IMR-90 (cell line): ENCODE data around the gene PAEP. TPM values are rescaled to one million over a fixed set of nuclear protein-coding genes. Genes with fewer than 3 reads are reported as not detected.

ENCODE experiments used
- ATAC-seq: fragments of 200-7000 bp; cut with Tn5 transposase; 2 replicates; pipeline ENCODE4 v1.9.1; 2020; ENCODE audit warnings: low read depth, mild to moderate bottlenecking, moderate library complexity
- BruUV-seq: library from RNA; stranded (reverse); fragments of 400-500 nt; replicated peaks from 2 replicates; lab custom pipeline; 2021; lab: Mats Ljungman, UMichigan
- CTCF ChIA-PET: fragments of 300-600 bp; formaldehyde crosslinking; extraction: SDS; loops from one replicate; lab custom pipeline; 2021; ENCODE audit warnings: antibody characterized with exemption; lab: Yijun Ruan, JAX
- POLR2A ChIA-PET: fragments of 300-600 bp; sonication (Branson Sonifier 250); formaldehyde crosslinking; loops from one replicate; lab custom pipeline; 2022; ENCODE audit warnings: antibody characterized with exemption; ENCODE audit not compliant: unreplicated experiment; lab: Charles Lee
- DNase-seq: peaks from one replicate; pipeline ENCODE4 v3.0.0; 2013
- H2AFZ ChIP-seq: replicated peaks from 2 replicates; pipeline ENCODE3; 2013; ENCODE audit warnings: low read length, mild to moderate bottlenecking; ENCODE audit not compliant: poor library complexity
- H2AK5ac ChIP-seq: 2 replicates; pipeline ENCODE4 v1.6.1; 2013; ENCODE audit warnings: low read depth, low read length, inconsistent platforms
- H2AK9ac ChIP-seq: replicated peaks from 2 replicates; pipeline ENCODE3; 2013; ENCODE audit warnings: mild to moderate bottlenecking, low read depth, low read length, moderate library complexity; ENCODE audit not compliant: poor library complexity
- H2BK120ac ChIP-seq: 2 replicates; pipeline ENCODE4 v1.6.1; 2013; ENCODE audit warnings: low read depth, low read length, inconsistent platforms
- H2BK15ac ChIP-seq: 3 replicates; pipeline ENCODE4 v1.6.1; 2013; ENCODE audit warnings: low read depth, low read length, inconsistent platforms
- H2BK20ac ChIP-seq: 2 replicates; pipeline ENCODE4 v1.6.1; 2013; ENCODE audit warnings: low read depth, mild to moderate bottlenecking, inconsistent platforms, low read length, moderate library complexity
- H2BK5ac ChIP-seq: 2 replicates; pipeline ENCODE4 v1.6.1; 2013; ENCODE audit warnings: mild to moderate bottlenecking, low read depth, low read length, inconsistent platforms; ENCODE audit not compliant: poor library complexity, severe bottlenecking
- H3K14ac ChIP-seq: replicated peaks from 2 replicates; pipeline ENCODE4 v1.6.1; 2013; ENCODE audit warnings: low read depth, low read length, inconsistent platforms
- H3K18ac ChIP-seq: 2 replicates; pipeline ENCODE4 v1.6.1; 2013; ENCODE audit warnings: low read depth, low read length, control low read depth
- H3K23ac ChIP-seq: 2 replicates; pipeline ENCODE4 v1.6.1; 2013; ENCODE audit warnings: low read depth, low read length, inconsistent platforms
- H3K27ac ChIP-seq: 2 replicates; pipeline ENCODE4 v1.5.1; 2013; ENCODE audit warnings: mild to moderate bottlenecking, control low read depth, low read length; ENCODE audit not compliant: insufficient read depth
- H3K27me3 ChIP-seq: 2 replicates; pipeline ENCODE4 v1.6.1; 2013; ENCODE audit warnings: low read length; ENCODE audit not compliant: control insufficient read depth, insufficient read depth
- H3K36me3 ChIP-seq: 2 replicates; pipeline ENCODE4 v1.6.1; 2013; ENCODE audit warnings: low read length, mixed read lengths; ENCODE audit not compliant: control insufficient read depth, insufficient read depth
- H3K4ac ChIP-seq: 2 replicates; pipeline ENCODE4 v1.6.1; 2013; ENCODE audit warnings: low read depth, low read length, inconsistent platforms
- H3K4me1 ChIP-seq: 2 replicates; pipeline ENCODE4 v1.6.1; 2013; ENCODE audit warnings: low read length, mixed read lengths; ENCODE audit not compliant: control insufficient read depth, insufficient read depth
- H3K4me2 ChIP-seq: 2 replicates; pipeline ENCODE4 v1.6.1; 2013; ENCODE audit warnings: low read depth, mild to moderate bottlenecking, control low read depth, low read length, moderate library complexity
- H3K4me3 ChIP-seq: 2 replicates; pipeline ENCODE4 v1.5.1; 2013; ENCODE audit warnings: low read depth, mild to moderate bottlenecking, control low read depth, low read length, moderate library complexity; ENCODE audit not compliant: insufficient read depth
- H3K56ac ChIP-seq: 2 replicates; pipeline ENCODE4 v1.6.1; 2013; ENCODE audit warnings: low read length, inconsistent platforms; ENCODE audit not compliant: insufficient read depth; ENCODE audit errors: extremely low read depth
- H3K79me1 ChIP-seq, 2 experiments: 2 replicates each; pipeline ENCODE4 v1.6.1; 2013; ENCODE audit warnings: low read length in 2 of 2, inconsistent platforms in 1 of 2, low read depth in 1 of 2
- H3K9ac ChIP-seq: 2 replicates; pipeline ENCODE4 v1.6.1; 2013; ENCODE audit warnings: low read depth, low read length, control low read depth
- H3K9me1 ChIP-seq: 2 replicates; pipeline ENCODE4 v1.6.1; 2013; ENCODE audit warnings: low read length, inconsistent platforms; ENCODE audit not compliant: insufficient read depth
- H3K9me3 ChIP-seq: 2 replicates; pipeline ENCODE4 v1.6.1; 2013; ENCODE audit warnings: low read length; ENCODE audit not compliant: control insufficient read depth, insufficient read depth
- H4K20me1 ChIP-seq: 2 replicates; pipeline ENCODE4 v1.6.1; 2013; ENCODE audit warnings: low read length, inconsistent platforms; ENCODE audit not compliant: insufficient read depth
- H4K5ac ChIP-seq: 2 replicates; pipeline ENCODE4 v1.6.1; 2013; ENCODE audit warnings: mild to moderate bottlenecking, low read depth, low read length, control low read depth
- H4K8ac ChIP-seq, 2 experiments: 2 replicates each; pipeline ENCODE4 v1.6.1; 2013; ENCODE audit warnings: low read depth in 2 of 2, low read length in 2 of 2, control low read depth in 1 of 2, inconsistent platforms in 1 of 2
- H4K91ac ChIP-seq: 2 replicates; pipeline ENCODE4 v1.6.1; 2013; ENCODE audit warnings: low read depth, low read length, inconsistent platforms; ENCODE audit not compliant: insufficient read depth
- CEBPB ChIP-seq: IDR thresholded peaks from 2 replicates; pipeline ENCODE4 v1.6.1; 2012; ENCODE audit warnings: low read depth, low read length, improper control_type of control experiment
- CTCF ChIP-seq: conservative IDR thresholded peaks from 2 replicates; pipeline ENCODE4 v1.5.1; 2012; ENCODE audit warnings: mild to moderate bottlenecking, low read depth, low read length, improper control_type of control experiment
- ELK1 ChIP-seq: fragments of 150-350 bp; IDR thresholded peaks from 2 replicates; pipeline ENCODE4 v1.6.1; 2016; ENCODE audit warnings: low read depth, mild to moderate bottlenecking, low read length, moderate library complexity, borderline replicate concordance
- MAFK ChIP-seq: IDR thresholded peaks from 2 replicates; pipeline ENCODE4 v1.6.1; 2012; ENCODE audit warnings: low read depth, low read length, improper control_type of control experiment
- MAZ ChIP-seq: IDR thresholded peaks from 2 replicates; pipeline ENCODE4 v1.6.1; 2012; ENCODE audit warnings: low read depth, mild to moderate bottlenecking, low read length, improper control_type of control experiment, moderate library complexity, borderline replicate concordance
- MXI1 ChIP-seq: IDR thresholded peaks from 2 replicates; pipeline ENCODE4 v1.6.1; 2012; ENCODE audit warnings: low read depth, mild to moderate bottlenecking, low read length, moderate library complexity, borderline replicate concordance
- POLR2A ChIP-seq: IDR thresholded peaks from 2 replicates; pipeline ENCODE4 v1.6.1; 2012; ENCODE audit warnings: mild to moderate bottlenecking, low read depth, low read length
- RAD21 ChIP-seq: IDR thresholded peaks from 2 replicates; pipeline ENCODE4 v1.6.1; 2012; ENCODE audit warnings: low read length, improper control_type of control experiment
- RCOR1 ChIP-seq: IDR thresholded peaks from 2 replicates; pipeline ENCODE4 v1.6.1; 2012; ENCODE audit warnings: mild to moderate bottlenecking, low read length, improper control_type of control experiment; ENCODE audit not compliant: insufficient replicate concordance
- RFX5 ChIP-seq: IDR thresholded peaks from 2 replicates; pipeline ENCODE4 v1.8.0; 2012; ENCODE audit warnings: low read depth, mild to moderate bottlenecking, low read length, moderate library complexity
- SMC3 ChIP-seq: fragments of 150-350 bp; IDR thresholded peaks from 2 replicates; pipeline ENCODE4 v1.6.1; 2016; ENCODE audit warnings: low read depth, mild to moderate bottlenecking, antibody characterized with exemption, low read length, moderate library complexity
- WGBS, 2 experiments: methylation state at CpG; one replicate each; pipeline versions ENCODE4 v1.1.5 to v1.1.7; 2013; ENCODE audit warnings: missing lambda C conversion rate in 2 of 2; ENCODE audit not compliant: insufficient read length in 1 of 2; ENCODE audit errors: extremely low coverage in 2 of 2; 5-methylcytosine and 5-hydroxymethylcytosine counted together
- dilution Hi-C: fragments of 300-500 bp; cut with HindIII; formaldehyde crosslinking; loops from one replicate; pipeline ENCODE4 v1.14.3; 2018; ENCODE audit warnings: low sequenced_read_pairs; ENCODE audit not compliant: unreplicated experiment
- in situ Hi-C: fragments of 300-500 bp; cut with MboI; formaldehyde crosslinking; loops from 3 replicates; pipeline ENCODE4 v1.14.3; 2019; ENCODE audit warnings: low sequenced_read_pairs, inconsistent platforms, mixed read lengths
- intact Hi-C: fragments of 100-400 bp; cut with micrococcal nuclease; formaldehyde crosslinking; loops from 2 replicates; pipeline ENCODE4 v1.10.0; 2022
- polyA plus RNA-seq, 3 experiments: library from polyadenylated mRNA; depleted of rRNA; stranded (reverse); fragments of >200 nt; gene quantifications; 2 replicates each; pipeline ENCODE4 v1.2.3, GENCODE V29; 2012; ENCODE audit warnings: low replicate concordance in 1 of 3
- total RNA-seq: library from RNA; depleted of rRNA; stranded (reverse); fragments of >200 nt; gene quantifications from 2 replicates; pipeline ENCODE4 v1.2.3, GENCODE V29; 2012

Gene PAEP
- total and polyA plus RNA-seq, 2 of the 4 experiments (the other 2 are of a cell fraction), result not detected

- no peak overlapping the region for H4K91ac ChIP-seq
- no TSS peak for BruUV-seq
- H3K4me1 ChIP-seq, result no peaks in the 10 kb centered on the region
- POLR2A ChIA-PET, result no interaction called here
- H3K9me3 ChIP-seq, result no peaks in the 10 kb centered on the region
- no peak overlapping the region for H2BK15ac ChIP-seq
- TF ChIP-seq MAFK (no peak), CEBPB (no peak), RCOR1 (no peak), RFX5 (no peak), MAZ (no peak), POLR2A (no peak), CTCF (no peak), MXI1 (no peak), RAD21 (no peak), ELK1 (no peak), SMC3 (no peak)
- H3K14ac ChIP-seq, result no peak overlapping the region
- in situ Hi-C loops (no loop called here), dilution Hi-C loops (no loop called here), intact Hi-C loops (no loop called here)
- H3K18ac ChIP-seq, result no peak overlapping the region
- CTCF ChIA-PET, result no interaction called here
- H2AK5ac ChIP-seq, result no peak overlapping the region
- no peak overlapping the region for H2AK9ac ChIP-seq
- no peak overlapping the region for H3K4me3 ChIP-seq
- H3K27ac ChIP-seq, result no peak overlapping the region
- H2BK120ac ChIP-seq, result no peak overlapping the region
- no peak overlapping the region for H3K23ac ChIP-seq
- H3K4me2 ChIP-seq, result no peak overlapping the region
- no peak overlapping the region for H4K8ac ChIP-seq
- peaks cover 6% of the 10 kb centered on the region for H3K27me3 ChIP-seq
- H2BK5ac ChIP-seq, result no peak overlapping the region
- ATAC-seq (no peak), DNase-seq (no peak)
- no peak overlapping the region for H3K9ac ChIP-seq
- H3K9me1 ChIP-seq, result no peaks in the 10 kb centered on the region
- H3K36me3 ChIP-seq, result no peaks in the 10 kb centered on the region
- no peak overlapping the region for H3K56ac ChIP-seq
- H2AFZ ChIP-seq, result no peak overlapping the region
- no peaks in the 10 kb centered on the region for H4K20me1 ChIP-seq
- 40% methylated on average over 3 of the region's 5 CpGs; no CpG with 5 or more reads in 1 of the 2 experiments for WGBS, 2 experiments
- no peaks in the 10 kb centered on the region for H3K79me1 ChIP-seq
- H4K5ac ChIP-seq, result no peak overlapping the region
- H3K4ac ChIP-seq, result no peak overlapping the region
- no peak overlapping the region for H2BK20ac ChIP-seq
Measured at GRCh38 chr9:135530146-135530545, 31.4 kb upstream of the PAEP start.
